CD4-positive, alpha-beta T cell (primary cell): ENCODE results near the gene GGT7. TPM values are rescaled to one million over a fixed set of nuclear protein-coding genes. Genes with fewer than 3 reads are reported as not detected.

ENCODE experiments used
- ATAC-seq: fragments of 200-7000 bp; cut with Tn5 transposase; one replicate; pipeline ENCODE4 v1.10.0; 2022; ENCODE audit warnings: mild to moderate bottlenecking; ENCODE audit not compliant: poor library complexity
- CTCF ChIA-PET: fragments of 350-600 bp; sonication (Branson Sonifier 250); formaldehyde crosslinking; loops from one replicate; lab custom pipeline; 2021; ENCODE audit warnings: antibody characterized with exemption, inconsistent platforms; lab: Charles Lee
- POLR2A ChIA-PET: fragments of 350-600 bp; sonication (Branson Sonifier 250); formaldehyde crosslinking; loops from one replicate; lab custom pipeline; 2021; ENCODE audit warnings: antibody characterized with exemption, inconsistent platforms; lab: Charles Lee
- DNase-seq, 14 experiments: peaks; one replicate each; pipeline ENCODE4 v3.0.0-alpha.2; 2013 to 2020; ENCODE audit warnings: mixed read lengths in 2 of 14
- H3K27ac ChIP-seq, 2 donors: one replicate each; pipeline versions ENCODE4 v1.5.1 to v1.7.0; 2013; ENCODE audit warnings: low read length in 2 of 2, low read depth in 1 of 2, mild to moderate bottlenecking in 1 of 2
- H3K27me3 ChIP-seq, 2 experiments: 1 replicate in 1 of 2; 2 replicates in 1 of 2; pipeline versions ENCODE4 v1.6.1 to v1.7.0; 2013; ENCODE audit warnings: low read length in 2 of 2, control low read depth in 1 of 2, mild to moderate bottlenecking in 1 of 2, moderate library complexity in 1 of 2; ENCODE audit not compliant: insufficient read depth in 2 of 2, control insufficient read depth in 1 of 2
- H3K36me3 ChIP-seq: one replicate; pipeline ENCODE4 v1.6.1; 2013; ENCODE audit warnings: low read length, control low read depth; ENCODE audit not compliant: insufficient read depth
- H3K4me1 ChIP-seq: one replicate; pipeline ENCODE4 v1.6.1; 2013; ENCODE audit warnings: low read length, control low read depth; ENCODE audit not compliant: insufficient read depth
- H3K4me3 ChIP-seq: one replicate; pipeline ENCODE4 v1.5.1; 2013; ENCODE audit warnings: mild to moderate bottlenecking, low read length, moderate library complexity
- H3K9me3 ChIP-seq, 2 experiments: 1 replicate in 1 of 2; 2 replicates in 1 of 2; pipeline versions ENCODE4 v1.6.1 to v1.7.0; 2013; ENCODE audit warnings: low read length in 2 of 2, mild to moderate bottlenecking in 2 of 2, control low read depth in 1 of 2, moderate library complexity in 1 of 2; ENCODE audit not compliant: control insufficient read depth in 1 of 2, insufficient read depth in 1 of 2
- H3K27ac Mint-ChIP-seq: one replicate; pipeline ENCODE4 v1.8.0; 2020; ENCODE audit warnings: mixed read lengths
- H3K27me3 Mint-ChIP-seq: one replicate; pipeline ENCODE4 v1.8.0; 2021; ENCODE audit warnings: mixed read lengths
- H3K36me3 Mint-ChIP-seq: one replicate; pipeline ENCODE4 v1.8.0; 2021; ENCODE audit warnings: low read depth, mixed read lengths
- H3K4me1 Mint-ChIP-seq: one replicate; pipeline ENCODE4 v1.8.0; 2021; ENCODE audit warnings: low read depth, mixed read lengths
- H3K4me3 Mint-ChIP-seq: one replicate; pipeline ENCODE4 v1.8.0; 2020; ENCODE audit warnings: mild to moderate bottlenecking, mixed read lengths
- H3K9me3 Mint-ChIP-seq: one replicate; pipeline ENCODE4 v1.8.0; 2020; ENCODE audit warnings: mixed read lengths
- intact Hi-C, 2 experiments: fragments of 100-400 bp; cut with DNase I in 1 of 2; cut with micrococcal nuclease in 1 of 2; formaldehyde crosslinking; loops; one replicate each; pipeline versions ENCODE4 v1.15.1 to v1.9.0; 2023 to 2025; cut with DNase I, micrococcal nuclease
- total RNA-seq, 174 experiments: library from RNA in 2 of 174; stranded (reverse) in 2 of 174; gene quantifications; one replicate each; pipeline ENCODE4 v1.2.3 and lab custom pipeline; 2021 to 2026
- TF ChIP-seq, protein P1 (sequence below): fragments of 200-600 bp; IDR thresholded peaks from one replicate; pipeline ENCODE4 v1.8.0; 2022; ENCODE audit warnings: antibody characterized with exemption, mild to moderate bottlenecking

The GGT7 gene
- total RNA-seq, 2 experiments from 2014 or later = 32.4 to 32.6 TPM

GRCh38 chr20:34896086-34896621 lies 23.5 kb upstream of the GGT7 start:
- H3K4me1 ChIP-seq = peaks cover 8% of the 10 kb centered on the region
- Mint-ChIP-seq H3K9me3 (no peaks in the 10 kb centered on the region), H3K27ac (no peak overlapping the region), H3K4me1 (peaks cover 22% of the 10 kb centered on the region), H3K4me3 (no peak overlapping the region), H3K27me3 (no peaks in the 10 kb centered on the region), H3K36me3 (no peaks in the 10 kb centered on the region)
- no peaks in the 10 kb centered on the region for H3K9me3 ChIP-seq
- ChIA-PET POLR2A (no interaction called here), CTCF (no interaction called here)
- H3K36me3 ChIP-seq = no peaks in the 10 kb centered on the region
- intact Hi-C loops = no loop called here
- TF ChIP-seq, protein P1, sequence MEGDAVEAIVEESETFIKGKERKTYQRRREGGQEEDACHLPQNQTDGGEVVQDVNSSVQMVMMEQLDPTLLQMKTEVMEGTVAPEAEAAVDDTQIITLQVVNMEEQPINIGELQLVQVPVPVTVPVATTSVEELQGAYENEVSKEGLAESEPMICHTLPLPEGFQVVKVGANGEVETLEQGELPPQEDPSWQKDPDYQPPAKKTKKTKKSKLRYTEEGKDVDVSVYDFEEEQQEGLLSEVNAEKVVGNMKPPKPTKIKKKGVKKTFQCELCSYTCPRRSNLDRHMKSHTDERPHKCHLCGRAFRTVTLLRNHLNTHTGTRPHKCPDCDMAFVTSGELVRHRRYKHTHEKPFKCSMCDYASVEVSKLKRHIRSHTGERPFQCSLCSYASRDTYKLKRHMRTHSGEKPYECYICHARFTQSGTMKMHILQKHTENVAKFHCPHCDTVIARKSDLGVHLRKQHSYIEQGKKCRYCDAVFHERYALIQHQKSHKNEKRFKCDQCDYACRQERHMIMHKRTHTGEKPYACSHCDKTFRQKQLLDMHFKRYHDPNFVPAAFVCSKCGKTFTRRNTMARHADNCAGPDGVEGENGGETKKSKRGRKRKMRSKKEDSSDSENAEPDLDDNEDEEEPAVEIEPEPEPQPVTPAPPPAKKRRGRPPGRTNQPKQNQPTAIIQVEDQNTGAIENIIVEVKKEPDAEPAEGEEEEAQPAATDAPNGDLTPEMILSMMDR = no peak
- H3K27me3 ChIP-seq = no peaks in the 10 kb centered on the region
- no peak overlapping the region for H3K4me3 ChIP-seq
- DNase-seq (no peak), ATAC-seq (no peak)
- H3K27ac ChIP-seq = no peak overlapping the region

GRCh38 chr20:34895465-34895864 lies 22.8 kb upstream of the GGT7 start:
- peaks cover 8% of the 10 kb centered on the region for H3K4me1 ChIP-seq
- no peaks in the 10 kb centered on the region for H3K9me3 ChIP-seq
- TF ChIP-seq, protein P1 = no peak
- Mint-ChIP-seq H3K9me3 (no peaks in the 10 kb centered on the region), H3K4me3 (no peak overlapping the region), H3K27ac (no peak overlapping the region), H3K27me3 (no peaks in the 10 kb centered on the region), H3K4me1 (peaks cover 28% of the 10 kb centered on the region), H3K36me3 (no peaks in the 10 kb centered on the region)
- ChIA-PET POLR2A (no interaction called here), CTCF (no interaction called here)
- no peak overlapping the region for H3K27ac ChIP-seq
- DNase-seq (no peak), ATAC-seq (no peak)
- H3K36me3 ChIP-seq = no peaks in the 10 kb centered on the region
- no peaks in the 10 kb centered on the region for H3K27me3 ChIP-seq
- H3K4me3 ChIP-seq = no peak overlapping the region
- intact Hi-C loops = no loop called here

GRCh38 chr20:34894723-34895122 lies 22.1 kb upstream of the GGT7 start:
- Mint-ChIP-seq H3K4me3 (no peak overlapping the region), H3K36me3 (no peaks in the 10 kb centered on the region), H3K27ac (no peak overlapping the region), H3K4me1 (peaks cover 33% of the 10 kb centered on the region), H3K9me3 (no peaks in the 10 kb centered on the region), H3K27me3 (no peaks in the 10 kb centered on the region)
- no peaks in the 10 kb centered on the region for H3K9me3 ChIP-seq
- ATAC-seq (no peak), DNase-seq (no peak)
- H3K4me1 ChIP-seq = peaks cover 8% of the 10 kb centered on the region
- no peak overlapping the region for H3K4me3 ChIP-seq
- no peaks in the 10 kb centered on the region for H3K36me3 ChIP-seq
- H3K27ac ChIP-seq = no peak overlapping the region
- intact Hi-C loops = no loop called here
- CTCF ChIA-PET = no interaction called here
- POLR2A ChIA-PET = no interaction called here
- H3K27me3 ChIP-seq = no peaks in the 10 kb centered on the region
- TF ChIP-seq, protein P1 = no peak
